CD14-positive monocyte (primary cell): Measurements from ENCODE around the gene CMTR2. TPM values are rescaled to one million over a fixed set of nuclear protein-coding genes. Genes with fewer than 3 reads are reported as not detected.
"Not testable (repeated sequence)": the region's sequence is repeated elsewhere in the genome, so short reads cannot be mapped to it uniquely, and the experiment has no call there.

ENCODE experiments used
- DNase-seq, 3 donors: peaks; one replicate each; pipeline ENCODE4 v3.0.0-alpha.2; 2011 to 2022
- H2AFZ ChIP-seq: 2 replicates; pipeline ENCODE4 v1.6.0; 2012; ENCODE audit warnings: mild to moderate bottlenecking, low read depth, low read length, inconsistent platforms; ENCODE audit not compliant: insufficient read depth, poor library complexity, severe bottlenecking
- H3K27ac ChIP-seq, 2 donors: 1 replicate in 1 of 2; 2 replicates in 1 of 2; pipeline ENCODE4 v1.5.1; 2012 to 2013; ENCODE audit warnings: low read length in 2 of 2, control low read depth in 1 of 2, inconsistent platforms in 1 of 2, low read depth in 1 of 2, mild to moderate bottlenecking in 1 of 2
- H3K27me3 ChIP-seq, 2 donors: one replicate each; pipeline versions ENCODE4 v1.6.0 to v1.6.1; 2011 to 2013; ENCODE audit warnings: low read length in 2 of 2; ENCODE audit not compliant: control insufficient read depth in 2 of 2, insufficient read depth in 2 of 2
- H3K36me3 ChIP-seq, 2 donors: replicated peaks in 1 of 2; 1 replicate in 1 of 2; 2 replicates in 1 of 2; pipeline versions ENCODE4 v1.5.1 to v1.6.1; 2012 to 2013; ENCODE audit warnings: low read length in 2 of 2, control low read depth in 1 of 2, inconsistent platforms in 1 of 2, mild to moderate bottlenecking in 1 of 2; ENCODE audit not compliant: insufficient read depth in 2 of 2, control insufficient read depth in 1 of 2
- H3K4me1 ChIP-seq, 2 donors: 1 replicate in 1 of 2; 2 replicates in 1 of 2; pipeline versions ENCODE4 v1.5.1 to v1.6.1; 2012 to 2013; ENCODE audit warnings: low read length in 2 of 2, control low read depth in 1 of 2, inconsistent platforms in 1 of 2, mild to moderate bottlenecking in 1 of 2, moderate library complexity in 1 of 2; ENCODE audit not compliant: insufficient read depth in 2 of 2, control insufficient read depth in 1 of 2
- H3K4me2 ChIP-seq: replicated peaks from 2 replicates; pipeline ENCODE3; 2012; ENCODE audit warnings: low read length, moderate library complexity, mild to moderate bottlenecking; ENCODE audit not compliant: poor library complexity, severe bottlenecking; ENCODE audit errors: extremely low read depth
- H3K4me3 ChIP-seq, 3 experiments: fragments of 200-600 bp in 1 of 3; sonication (generic) in 1 of 3; replicated peaks in 1 of 3; 1 replicate in 2 of 3; 2 replicates in 1 of 3; pipeline ENCODE4 v1.5.1; 2011 to 2013; ENCODE audit warnings: low read length in 3 of 3, mild to moderate bottlenecking in 3 of 3, control low read depth in 2 of 3, low read depth in 2 of 3, inconsistent platforms in 1 of 3, moderate library complexity in 1 of 3
- H3K79me2 ChIP-seq: 2 replicates; pipeline ENCODE4 v1.6.0; 2012; ENCODE audit warnings: mild to moderate bottlenecking, control low read depth, inconsistent platforms, low read length, moderate library complexity; ENCODE audit not compliant: insufficient read depth
- H3K9ac ChIP-seq: 2 replicates; pipeline ENCODE4 v1.6.0; 2017; ENCODE audit warnings: low read length, mild to moderate bottlenecking; ENCODE audit not compliant: insufficient read depth, poor library complexity, severe bottlenecking
- H3K9me3 ChIP-seq, 2 donors: replicated peaks in 1 of 2; 1 replicate in 1 of 2; 2 replicates in 1 of 2; pipeline versions ENCODE4 v1.5.1 to v1.6.1; 2012 to 2013; ENCODE audit warnings: low read length in 2 of 2, control low read depth in 1 of 2; ENCODE audit not compliant: control insufficient read depth in 1 of 2, insufficient read depth in 1 of 2
- H4K20me1 ChIP-seq: 2 replicates; pipeline ENCODE4 v1.6.0; 2012; ENCODE audit warnings: mild to moderate bottlenecking, low read length, control low read depth, moderate library complexity; ENCODE audit not compliant: insufficient read depth
- H3K27ac Mint-ChIP-seq, 7 donors: one replicate each; pipeline ENCODE4 v1.8.0; 2020; ENCODE audit warnings: mild to moderate bottlenecking in 7 of 7, mixed read lengths in 7 of 7, moderate library complexity in 6 of 7, inconsistent platforms in 2 of 7
- H3K27me3 Mint-ChIP-seq, 3 donors: one replicate each; pipeline ENCODE4 v1.8.0; 2021 to 2022; ENCODE audit warnings: low read depth in 3 of 3, mild to moderate bottlenecking in 3 of 3, mixed read lengths in 3 of 3, moderate library complexity in 3 of 3, inconsistent platforms in 1 of 3
- H3K36me3 Mint-ChIP-seq, 2 donors: one replicate each; pipeline ENCODE4 v1.8.0; 2020; ENCODE audit warnings: mixed read lengths in 2 of 2, inconsistent platforms in 1 of 2, mild to moderate bottlenecking in 1 of 2
- H3K4me1 Mint-ChIP-seq: one replicate; pipeline ENCODE4 v1.8.0; 2020; ENCODE audit warnings: mild to moderate bottlenecking, mixed read lengths
- H3K4me3 Mint-ChIP-seq, 2 donors: one replicate each; pipeline ENCODE4 v1.8.0; 2020; ENCODE audit warnings: mild to moderate bottlenecking in 2 of 2, mixed read lengths in 2 of 2, moderate library complexity in 1 of 2
- H3K9me3 Mint-ChIP-seq, 7 donors: one replicate each; pipeline ENCODE4 v1.8.0; 2020 to 2022; ENCODE audit warnings: mixed read lengths in 7 of 7, mild to moderate bottlenecking in 6 of 7, moderate library complexity in 6 of 7, inconsistent platforms in 2 of 7
- WGBS: methylation state at CpG from one replicate; pipeline ENCODE4 v1.1.5; 2013; ENCODE audit warnings: missing lambda C conversion rate; ENCODE audit not compliant: insufficient coverage; 5-methylcytosine and 5-hydroxymethylcytosine counted together
- intact Hi-C, 2 donors: fragments of 100-400 bp; cut with micrococcal nuclease; formaldehyde crosslinking; loops; one replicate each; pipeline versions ENCODE4 v1.15.0 to v1.15.1; 2023
- polyA plus RNA-seq, 3 donors: library from polyadenylated mRNA; depleted of rRNA in 1 of 3; unstranded in 2 of 3; stranded (reverse) in 1 of 3; fragments of 300-500 nt in 2 of 3; fragments of >200 nt in 1 of 3; fragmentation: Illumina TruSeq in 2 of 3; gene quantifications; 1 replicate in 2 of 3; 2 replicates in 1 of 3; pipeline ENCODE4 v1.2.3, GENCODE V29; 2012 to 2021
- TF ChIP-seq, protein P1 (sequence below): fragments of 200-600 bp; IDR thresholded peaks from one replicate; pipeline ENCODE4 v1.8.0; 2022; ENCODE audit warnings: antibody characterized with exemption, mild to moderate bottlenecking

The CMTR2 gene
- polyA plus RNA-seq, 3 donors, result 4.3 to 12.7 (median 11.5) TPM

DNA sequence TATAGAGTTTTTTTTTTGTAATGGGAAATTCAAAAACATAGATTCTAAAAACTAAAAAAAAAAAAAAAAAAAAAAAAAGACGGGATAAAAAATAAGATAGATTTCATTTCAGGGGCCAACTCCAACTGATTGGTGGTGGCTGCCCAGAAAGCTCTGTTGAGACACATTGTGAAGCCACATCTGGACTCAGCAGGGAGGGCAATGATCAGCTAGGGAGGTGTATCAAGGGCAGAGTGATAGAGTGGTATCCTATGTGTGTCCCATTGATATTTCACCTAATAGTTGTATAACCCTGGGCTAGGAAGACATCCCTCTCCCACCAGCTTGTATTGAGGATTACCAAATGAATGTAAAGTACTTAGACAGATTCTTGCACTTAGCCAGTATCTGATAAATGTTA is 6.7 kb upstream of the CMTR2 start:
- H3K4me3 Mint-ChIP-seq, result no peak overlapping the region
- H3K9me3 Mint-ChIP-seq, result peaks cover 0 to 9% (median 0%) of the 10 kb centered on the region in 7 donors
- H3K79me2 ChIP-seq, result no peaks in the 10 kb centered on the region
- H3K9me3 ChIP-seq, result no peaks in the 10 kb centered on the region
- no peaks in the 10 kb centered on the region for H3K36me3 Mint-ChIP-seq
- intact Hi-C loops, result no loop called here
- no peak overlapping the region for H3K4me2 ChIP-seq
- DNase-seq, result no peak
- WGBS, result no CpG with 5 or more reads among the region's 1 CpG
- no peaks in the 10 kb centered on the region for H3K4me1 Mint-ChIP-seq
- H3K4me1 ChIP-seq, result no peaks in the 10 kb centered on the region
- H2AFZ ChIP-seq, result no peak overlapping the region
- H4K20me1 ChIP-seq, result no peaks in the 10 kb centered on the region
- H3K27me3 Mint-ChIP-seq, result peaks cover 8 to 24% (median 11%) of the 10 kb centered on the region in 3 donors
- H3K4me3 ChIP-seq, result no peak overlapping the region
- peaks cover 0 to 6% of the 10 kb centered on the region in 2 donors for H3K27me3 ChIP-seq
- no peak overlapping the region for H3K27ac ChIP-seq
- H3K36me3 ChIP-seq, result no peaks in the 10 kb centered on the region
- no peak overlapping the region for H3K9ac ChIP-seq
- TF ChIP-seq, protein P1, sequence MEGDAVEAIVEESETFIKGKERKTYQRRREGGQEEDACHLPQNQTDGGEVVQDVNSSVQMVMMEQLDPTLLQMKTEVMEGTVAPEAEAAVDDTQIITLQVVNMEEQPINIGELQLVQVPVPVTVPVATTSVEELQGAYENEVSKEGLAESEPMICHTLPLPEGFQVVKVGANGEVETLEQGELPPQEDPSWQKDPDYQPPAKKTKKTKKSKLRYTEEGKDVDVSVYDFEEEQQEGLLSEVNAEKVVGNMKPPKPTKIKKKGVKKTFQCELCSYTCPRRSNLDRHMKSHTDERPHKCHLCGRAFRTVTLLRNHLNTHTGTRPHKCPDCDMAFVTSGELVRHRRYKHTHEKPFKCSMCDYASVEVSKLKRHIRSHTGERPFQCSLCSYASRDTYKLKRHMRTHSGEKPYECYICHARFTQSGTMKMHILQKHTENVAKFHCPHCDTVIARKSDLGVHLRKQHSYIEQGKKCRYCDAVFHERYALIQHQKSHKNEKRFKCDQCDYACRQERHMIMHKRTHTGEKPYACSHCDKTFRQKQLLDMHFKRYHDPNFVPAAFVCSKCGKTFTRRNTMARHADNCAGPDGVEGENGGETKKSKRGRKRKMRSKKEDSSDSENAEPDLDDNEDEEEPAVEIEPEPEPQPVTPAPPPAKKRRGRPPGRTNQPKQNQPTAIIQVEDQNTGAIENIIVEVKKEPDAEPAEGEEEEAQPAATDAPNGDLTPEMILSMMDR, result no peak
- H3K27ac Mint-ChIP-seq, result no peak overlapping the region

DNA sequence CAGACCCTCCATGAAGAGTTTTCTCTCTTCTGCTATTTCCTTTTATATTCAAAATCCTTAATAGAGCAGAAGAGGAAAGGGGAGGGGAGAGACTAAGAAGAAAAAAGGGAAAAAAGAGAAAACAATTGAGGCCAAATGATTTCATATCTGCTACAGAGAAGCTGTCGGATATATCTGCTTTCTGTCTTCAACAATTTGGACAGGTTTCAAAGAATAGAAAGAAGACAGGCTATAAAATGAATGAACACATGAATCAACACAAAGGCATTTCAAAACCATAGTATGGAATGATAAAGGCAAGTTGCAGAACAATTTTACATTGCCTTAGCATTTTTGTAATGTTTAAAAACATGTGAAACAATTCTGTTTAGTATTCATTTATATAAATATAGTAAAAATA is 4.7 kb upstream of the CMTR2 start:
- no peak overlapping the region for H3K27ac ChIP-seq
- H3K9me3 ChIP-seq, result no peaks in the 10 kb centered on the region
- H3K27me3 ChIP-seq, result peaks cover 0 to 6% of the 10 kb centered on the region in 2 donors
- TF ChIP-seq, protein P1, result no peak
- H3K9ac ChIP-seq, result no peak overlapping the region
- Mint-ChIP-seq H3K27me3 (peaks cover 7 to 20% (median 7%) of the 10 kb centered on the region in 3 donors), H3K9me3 (peaks cover 0 to 9% (median 0%) of the 10 kb centered on the region in 7 donors), H3K4me3 (no peak overlapping the region), H3K36me3 (no peaks in the 10 kb centered on the region), H3K27ac (no peak overlapping the region), H3K4me1 (peaks cover 4% of the 10 kb centered on the region)
- intact Hi-C loops, result no loop called here
- no peaks in the 10 kb centered on the region for H3K36me3 ChIP-seq
- no CpG with 5 or more reads among the region's 1 CpG for WGBS
- H3K4me2 ChIP-seq, result no peak overlapping the region
- H2AFZ ChIP-seq, result no peak overlapping the region
- peaks cover 3% of the 10 kb centered on the region for H3K79me2 ChIP-seq
- H3K4me1 ChIP-seq, result peaks cover 1 to 3% of the 10 kb centered on the region in 2 donors
- no peaks in the 10 kb centered on the region for H4K20me1 ChIP-seq
- no peak for DNase-seq
- no peak overlapping the region for H3K4me3 ChIP-seq

DNA sequence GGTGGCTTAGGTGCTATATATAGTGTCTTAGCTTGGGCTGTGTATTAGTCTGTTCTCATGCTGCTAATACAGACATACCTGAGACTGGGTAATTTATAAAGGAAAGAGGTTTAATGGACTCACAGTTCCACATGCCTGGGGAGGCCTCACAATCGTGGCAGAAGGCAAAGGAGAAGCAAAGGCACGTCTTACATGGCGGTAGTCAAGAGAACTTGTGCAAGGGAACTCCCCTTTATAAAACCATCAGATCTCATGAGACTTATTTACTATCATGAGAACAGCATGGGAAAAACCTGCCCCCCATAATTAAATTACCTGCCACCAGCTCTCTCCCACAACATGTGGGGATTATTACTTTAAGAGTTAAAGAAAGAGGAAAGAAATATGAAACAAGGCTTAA is 2.9 kb upstream of the CMTR2 start:
- H3K27ac ChIP-seq, H2AFZ ChIP-seq, H3K27me3 ChIP-seq, H3K9me3 Mint-ChIP-seq, H4K20me1 ChIP-seq, H3K36me3 Mint-ChIP-seq, H3K27ac Mint-ChIP-seq, H3K4me3 ChIP-seq, H3K4me2 ChIP-seq, H3K9me3 ChIP-seq, H3K9ac ChIP-seq, DNase-seq, H3K36me3 ChIP-seq, intact Hi-C loops: not testable (repeated sequence)
- WGBS, result no CpG with 5 or more reads among the region's 3 CpGs
- Mint-ChIP-seq H3K27me3 (peaks cover 6 to 16% (median 7%) of the 10 kb centered on the region in 3 donors), H3K4me1 (peaks cover 20% of the 10 kb centered on the region), H3K4me3 (peak overlapping the region in 1 of 2 donors; percentile 27)
- Histone ChIP-seq H3K4me1 (peaks cover 12% of the 10 kb centered on the region in 2 donors), H3K79me2 (peaks cover 17% of the 10 kb centered on the region)
